ENCODE measurements around the gene TARDBP.

TARDBP gene

DNA sequence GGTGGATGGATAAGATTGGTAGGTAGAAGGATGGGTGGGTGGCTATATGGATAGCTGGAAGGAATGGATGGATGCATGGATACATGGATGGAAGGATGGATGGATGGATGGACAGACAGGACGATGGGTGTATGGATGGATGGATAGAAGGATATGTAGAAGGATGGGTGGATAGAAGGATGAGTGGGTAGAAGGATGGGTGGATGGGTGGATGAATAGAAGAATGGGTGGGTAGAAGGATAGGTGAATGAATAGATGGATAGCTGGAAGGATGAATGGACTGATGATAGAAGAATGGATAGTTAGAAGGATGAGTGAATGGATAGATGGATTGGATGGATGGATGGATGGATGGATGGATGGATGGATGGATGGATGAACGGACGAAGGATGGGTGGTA, 29.6 kb downstream of the TARDBP start:
- TF ChIP-seq, protein P1, sequence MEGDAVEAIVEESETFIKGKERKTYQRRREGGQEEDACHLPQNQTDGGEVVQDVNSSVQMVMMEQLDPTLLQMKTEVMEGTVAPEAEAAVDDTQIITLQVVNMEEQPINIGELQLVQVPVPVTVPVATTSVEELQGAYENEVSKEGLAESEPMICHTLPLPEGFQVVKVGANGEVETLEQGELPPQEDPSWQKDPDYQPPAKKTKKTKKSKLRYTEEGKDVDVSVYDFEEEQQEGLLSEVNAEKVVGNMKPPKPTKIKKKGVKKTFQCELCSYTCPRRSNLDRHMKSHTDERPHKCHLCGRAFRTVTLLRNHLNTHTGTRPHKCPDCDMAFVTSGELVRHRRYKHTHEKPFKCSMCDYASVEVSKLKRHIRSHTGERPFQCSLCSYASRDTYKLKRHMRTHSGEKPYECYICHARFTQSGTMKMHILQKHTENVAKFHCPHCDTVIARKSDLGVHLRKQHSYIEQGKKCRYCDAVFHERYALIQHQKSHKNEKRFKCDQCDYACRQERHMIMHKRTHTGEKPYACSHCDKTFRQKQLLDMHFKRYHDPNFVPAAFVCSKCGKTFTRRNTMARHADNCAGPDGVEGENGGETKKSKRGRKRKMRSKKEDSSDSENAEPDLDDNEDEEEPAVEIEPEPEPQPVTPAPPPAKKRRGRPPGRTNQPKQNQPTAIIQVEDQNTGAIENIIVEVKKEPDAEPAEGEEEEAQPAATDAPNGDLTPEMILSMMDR (IDR thresholded peaks at IDR 0.05; ENCODE audit: low read depth, low read length, missing control alignments), result no peak
- no peak overlapping the region for H3K4me3 ChIP-seq (ENCODE audit: low read depth, low read length)
- DNase-seq (ENCODE audit: low read depth), result no peak

DNA sequence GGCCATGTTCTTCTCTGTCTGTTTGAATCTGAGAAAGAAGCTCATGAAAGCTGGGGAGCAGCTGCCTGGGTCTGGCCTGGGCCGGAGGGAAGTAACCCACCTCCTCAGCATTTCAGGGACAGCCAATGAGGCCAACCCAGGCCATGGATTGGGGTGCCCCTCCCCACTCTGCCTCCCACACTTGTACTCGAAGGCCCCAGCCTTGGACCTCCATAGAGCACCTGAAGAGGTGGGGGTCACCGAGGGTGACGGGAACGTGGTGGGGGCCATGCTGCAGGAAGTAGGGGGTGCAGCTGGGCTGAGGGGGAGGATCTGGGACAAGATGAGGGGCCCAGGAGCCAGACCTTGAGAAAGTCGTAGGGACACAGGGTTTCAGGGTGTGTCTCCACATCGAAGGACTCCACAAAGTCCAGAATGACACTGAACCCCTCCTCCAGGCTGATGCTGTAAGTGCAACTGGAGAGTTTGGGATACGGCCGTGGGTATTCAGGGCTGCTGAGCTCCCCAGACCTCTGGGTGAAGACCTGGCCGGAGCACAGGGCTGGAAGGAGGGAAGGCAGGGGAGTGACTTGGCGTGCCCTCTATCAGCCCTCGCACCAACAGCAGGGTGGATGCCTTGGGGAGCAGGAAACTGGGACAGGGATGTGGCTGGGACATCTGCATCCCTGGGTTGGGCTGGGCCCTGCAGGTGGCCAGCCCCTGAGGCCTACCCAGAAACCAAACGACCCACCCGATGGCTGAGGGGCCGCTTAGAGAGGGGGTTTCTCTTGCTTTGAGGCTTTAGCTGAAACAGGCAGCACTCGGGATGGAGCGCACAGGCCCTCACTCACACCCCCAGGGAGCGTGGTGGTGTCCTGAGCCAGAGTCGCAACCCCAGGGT, 30.8 kb downstream of the TARDBP start:
- H3K4me3 ChIP-seq (ENCODE audit: low read depth, low read length), result no peak overlapping the region
- DNase-seq (ENCODE audit: low read depth), result no peak
- TF ChIP-seq, protein P1 (IDR thresholded peaks at IDR 0.05; ENCODE audit: low read depth, low read length, missing control alignments), result no peak

DNA sequence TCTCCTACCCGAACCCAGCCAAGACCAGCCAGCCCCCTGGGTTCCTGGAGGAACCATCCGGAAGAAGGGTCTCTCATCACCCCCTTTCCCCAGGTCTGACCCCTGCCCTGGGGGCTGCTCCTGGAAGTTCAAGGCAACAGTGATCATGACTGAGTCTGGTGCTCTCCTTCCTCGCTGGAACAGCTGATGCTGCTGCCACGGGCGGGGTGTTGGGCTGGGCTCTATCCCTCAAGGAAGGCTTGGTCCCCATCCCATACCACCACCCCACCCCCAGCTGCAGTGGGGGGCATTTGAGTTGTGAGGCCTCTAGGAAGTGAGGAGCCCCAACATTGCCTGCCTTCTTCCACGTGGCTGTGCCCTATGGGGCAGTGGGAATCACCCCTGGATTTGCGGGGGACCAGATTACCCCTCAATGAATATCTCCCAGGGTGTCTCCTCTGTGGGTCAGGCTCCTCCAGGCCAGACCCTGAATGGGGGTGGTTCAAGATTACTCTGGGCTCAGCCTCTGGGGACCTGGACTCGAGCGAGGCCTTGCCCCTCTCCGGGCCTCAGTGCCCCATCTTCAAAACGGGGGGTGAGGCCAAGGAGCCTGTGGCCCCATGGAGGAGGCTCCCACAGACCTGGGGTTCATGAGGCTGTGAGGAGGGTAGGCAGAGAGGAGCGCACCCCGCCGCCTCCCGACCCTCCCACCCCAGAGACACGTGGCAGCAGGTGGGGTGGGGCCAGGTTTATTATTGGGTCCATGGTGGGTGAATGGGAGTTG, 31.8 kb downstream of the TARDBP start:
- H3K4me3 ChIP-seq (ENCODE audit: low read depth, low read length), result no peak overlapping the region
- TF ChIP-seq, protein P1 (IDR thresholded peaks at IDR 0.05; ENCODE audit: low read depth, low read length, missing control alignments), result no peak
- DNase-seq (ENCODE audit: low read depth), result no peak

- no peak overlapping the region for H3K4me3 ChIP-seq (ENCODE audit: low read depth, low read length)
- DNase-seq (ENCODE audit: low read depth), result no peak
- TF ChIP-seq, protein P1 (IDR thresholded peaks at IDR 0.05; ENCODE audit: low read depth, low read length, missing control alignments), result no peak
These were observed 32.5 kb downstream of the TARDBP start for GRCh38 chr1:11044849-11045427.

DNA sequence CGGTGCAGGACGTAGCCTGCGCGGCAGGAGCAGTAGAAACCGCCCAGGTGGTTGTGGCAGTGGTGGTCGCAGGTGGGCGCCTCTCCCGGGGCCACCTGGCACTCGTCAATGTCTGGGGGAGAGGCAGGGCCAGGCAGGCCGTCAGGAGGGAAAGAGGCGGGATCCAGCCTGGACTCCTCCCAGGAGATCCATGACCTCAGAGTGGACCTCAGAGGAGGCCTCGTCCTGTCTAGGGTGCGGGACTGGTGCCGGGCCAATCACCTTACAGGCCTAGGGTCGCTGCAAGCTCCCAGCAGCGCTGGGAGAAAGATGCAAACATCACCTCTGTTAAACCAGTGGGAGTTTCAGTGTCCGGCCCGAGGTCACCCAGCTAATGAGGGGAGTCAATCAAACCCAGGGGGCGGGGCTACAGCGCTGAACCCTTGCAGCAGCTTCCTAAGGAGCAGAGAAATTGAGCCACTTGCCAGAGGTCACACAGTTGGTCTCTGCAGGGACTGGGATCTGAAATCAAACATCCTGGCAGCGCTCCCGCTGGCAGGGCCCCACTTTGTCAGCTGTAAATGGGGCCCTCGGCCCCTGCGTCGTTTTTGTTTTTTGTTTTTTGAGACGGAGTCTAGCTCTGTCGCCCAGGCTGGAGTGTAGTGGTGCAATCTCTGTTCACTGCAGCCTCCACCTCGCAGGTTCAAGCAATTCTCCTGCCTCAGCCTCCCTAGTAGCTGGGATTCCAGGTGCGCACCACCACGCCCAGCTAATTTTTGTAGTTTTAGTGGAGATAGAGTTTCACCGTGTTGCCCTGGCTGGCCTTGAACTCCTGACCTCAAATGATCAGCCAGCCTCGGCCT, 33.2 kb downstream of the TARDBP start:
- H3K4me3 ChIP-seq (ENCODE audit: low read depth, low read length), result no peak overlapping the region
- no peak for DNase-seq (ENCODE audit: low read depth)
- TF ChIP-seq, protein P1 (IDR thresholded peaks at IDR 0.05; ENCODE audit: low read depth, low read length, missing control alignments), result no peak

- no peak for DNase-seq (ENCODE audit: low read depth)
- TF ChIP-seq, protein P1 (IDR thresholded peaks at IDR 0.05; ENCODE audit: low read depth, low read length, missing control alignments), result no peak
- no peak overlapping the region for H3K4me3 ChIP-seq (ENCODE audit: low read depth, low read length)
These were observed 33.8 kb downstream of the TARDBP start for GRCh38 chr1:11046270-11046566.

Measured in GM12864 (cell line).